NCI-H2029 treated with DMSO at 0.1 percent for 48 hours (cell line): Measurements from ENCODE around the gene GUK1.

ENCODE experiments used
- DNase-seq: peaks from one replicate; lab custom pipeline; 2025; lab: John Stamatoyannopoulos, UW

Gene GUK1

GRCh38 chr1:228139931-228140723 lies at the start of gene GUK1:
TSS of gene GUK1 (plus strand) at chr1:228140279. CDS start at chr1:228140303, 24 bp downstream.
- peak; percentile 87 for DNase-seq

- DNase-seq, result no peak
Measured at GRCh38 chr1:228090613-228091081, 49.4 kb upstream of the GUK1 start.

DNA sequence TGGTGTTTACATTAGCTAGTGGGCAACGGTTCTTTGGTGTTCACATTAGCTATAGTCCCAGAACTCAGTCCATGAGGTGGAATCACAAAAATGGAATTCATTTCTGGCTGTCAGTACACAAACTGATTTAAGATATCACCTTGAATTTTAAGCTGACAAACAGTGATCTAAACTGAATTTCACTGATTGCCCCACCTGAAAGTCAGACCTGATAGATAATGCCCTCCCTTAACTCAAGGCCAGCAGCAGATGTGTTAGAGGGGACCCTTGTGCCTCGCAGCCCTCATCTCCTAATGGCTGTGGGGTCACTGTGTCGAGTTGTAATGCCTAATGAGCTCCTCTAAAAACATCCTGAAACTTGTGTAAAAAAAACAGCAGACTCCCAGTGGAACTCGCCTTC lies 49.0 kb upstream of the GUK1 start:
- no peak for DNase-seq

GRCh38 chr1:228092342-228093049 lies 47.6 kb upstream of the GUK1 start:
- no peak for DNase-seq

DNA sequence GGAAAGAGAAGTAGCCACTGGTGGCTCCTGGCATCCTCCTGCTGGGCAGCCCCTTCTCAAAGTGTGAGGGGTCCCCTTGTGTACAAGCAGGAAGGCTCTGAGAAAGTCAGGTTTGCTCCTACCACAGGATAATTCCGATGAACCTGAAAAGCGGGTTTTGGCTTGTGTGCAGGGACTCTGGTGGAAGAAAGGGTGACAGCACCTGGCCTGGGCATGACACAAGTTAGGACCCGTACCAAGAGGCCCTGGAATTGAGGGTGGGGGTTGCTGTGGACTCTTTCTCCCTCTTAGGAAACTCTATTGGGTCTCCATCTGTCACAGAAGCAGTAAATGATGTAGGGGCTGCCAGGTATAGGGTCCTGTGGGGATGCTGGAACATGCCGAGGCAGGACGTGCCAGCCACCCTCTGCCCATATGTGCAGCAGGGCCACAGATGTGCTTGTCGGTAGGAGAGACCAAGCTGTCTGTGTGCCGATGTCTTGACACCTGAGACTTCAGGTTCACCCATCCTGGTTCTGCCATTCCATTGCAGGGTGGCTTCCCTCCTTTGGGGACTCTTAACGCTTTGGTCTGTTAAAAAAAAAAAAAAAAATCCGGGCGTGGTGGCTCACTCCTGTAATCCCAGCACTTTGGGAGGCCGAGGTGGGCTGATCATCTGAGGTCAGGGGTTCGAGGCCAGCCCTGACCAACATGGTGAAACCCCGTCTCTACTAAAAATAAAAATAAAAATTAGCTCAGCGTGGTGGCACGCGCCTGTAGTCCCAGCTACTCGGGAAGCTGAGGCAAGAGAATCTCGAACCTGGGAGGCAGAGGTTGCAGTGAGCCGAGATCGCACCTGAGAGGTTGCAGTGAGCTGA lies 46.8 kb upstream of the GUK1 start:
- no peak for DNase-seq

DNA sequence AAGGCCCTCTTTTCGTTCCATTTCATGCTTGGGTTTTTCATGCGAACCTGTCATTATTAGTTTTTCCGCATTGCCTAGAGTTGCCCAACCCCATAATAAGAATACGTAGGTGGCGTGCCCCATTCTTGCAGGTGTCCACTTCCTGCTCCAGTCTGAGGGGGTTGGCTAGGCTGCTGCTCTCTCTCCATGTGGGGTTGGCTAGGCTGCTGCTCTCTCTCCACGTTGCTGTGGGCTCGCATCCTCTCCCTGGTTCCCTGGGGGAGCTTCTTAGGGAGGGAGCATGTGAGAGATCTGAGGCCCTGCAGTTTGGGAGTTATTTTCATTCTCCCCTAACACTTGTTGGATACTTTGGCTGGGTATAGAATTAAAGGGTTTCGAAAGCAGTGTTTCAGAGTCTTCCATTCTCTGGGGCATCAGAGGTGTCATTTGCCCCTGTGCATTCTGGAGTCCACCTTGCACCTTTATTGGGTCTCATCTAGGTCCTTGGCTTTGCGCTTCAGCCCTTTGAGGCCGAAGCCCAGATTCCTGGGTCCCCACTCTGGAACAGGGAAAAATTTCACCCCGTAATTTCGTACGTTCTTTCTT lies 45.6 kb upstream of the GUK1 start:
- DNase-seq, result no peak

DNA sequence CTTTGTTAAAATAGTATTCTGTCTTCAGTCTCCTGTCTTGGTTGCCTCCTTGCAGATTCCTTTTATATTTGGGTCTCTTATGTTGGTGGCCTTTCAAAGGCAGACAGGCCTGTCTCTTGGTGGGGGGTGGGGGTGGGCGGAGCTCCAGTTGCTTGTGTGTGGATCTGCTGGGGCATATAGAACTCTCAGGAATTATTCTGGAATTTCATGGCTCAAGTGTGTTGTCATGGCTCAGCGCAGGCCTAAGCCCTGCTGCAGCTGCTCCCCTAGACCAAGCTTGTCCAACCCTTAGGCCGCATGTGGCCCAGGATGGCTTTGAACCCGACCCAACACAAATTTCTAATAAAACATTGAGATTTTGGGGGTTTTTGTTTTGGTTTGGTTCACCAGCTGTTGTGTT lies 44.9 kb upstream of the GUK1 start:
- no peak for DNase-seq

GRCh38 chr1:228095938-228096337 lies 44.1 kb upstream of the GUK1 start:
- no peak for DNase-seq

DNA sequence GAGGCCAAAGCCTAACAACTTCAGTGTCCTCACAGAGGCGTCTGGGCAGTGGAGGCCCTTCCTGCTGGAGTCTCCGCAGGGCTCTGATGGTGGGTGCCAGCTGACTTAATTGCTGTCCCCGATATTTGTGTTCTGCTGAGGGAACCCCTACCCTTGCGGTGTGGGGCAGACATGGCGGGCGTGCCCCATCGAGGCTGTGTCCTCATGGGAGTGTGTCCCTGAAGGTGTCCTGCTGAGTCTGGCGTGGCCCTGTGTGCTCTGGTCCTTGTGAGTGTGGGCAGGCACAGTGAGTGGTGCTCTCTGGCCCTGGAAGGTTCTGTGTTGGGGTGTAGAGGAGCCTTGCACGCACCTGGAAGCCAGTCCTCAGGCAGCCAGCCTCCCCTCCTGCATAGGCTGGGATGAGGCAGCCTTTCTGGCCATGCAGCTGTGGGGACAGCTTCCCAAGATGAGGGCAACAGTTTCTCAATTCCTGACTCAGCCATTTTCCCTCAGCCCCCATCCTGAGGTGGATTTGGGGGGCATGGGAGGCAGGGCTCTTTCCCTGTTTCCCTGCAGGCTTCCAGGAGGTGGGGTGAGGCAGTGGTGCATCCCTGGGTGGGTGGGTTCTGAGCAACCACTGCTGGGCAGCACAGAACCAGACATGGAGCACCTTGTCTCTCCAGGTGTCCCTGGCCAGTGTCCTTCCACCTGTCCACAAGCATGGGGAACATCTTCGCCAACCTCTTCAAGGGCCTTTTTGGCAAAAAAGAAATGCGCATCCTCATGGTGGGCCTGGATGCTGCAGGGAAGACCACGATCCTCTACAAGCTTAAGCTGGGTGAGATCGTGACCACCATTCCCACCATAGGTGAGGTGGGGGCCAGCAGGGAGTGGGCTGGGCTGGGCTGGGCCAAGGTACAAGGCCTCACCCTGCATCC lies 43.4 kb upstream of the GUK1 start:
- DNase-seq, result no peak

DNA sequence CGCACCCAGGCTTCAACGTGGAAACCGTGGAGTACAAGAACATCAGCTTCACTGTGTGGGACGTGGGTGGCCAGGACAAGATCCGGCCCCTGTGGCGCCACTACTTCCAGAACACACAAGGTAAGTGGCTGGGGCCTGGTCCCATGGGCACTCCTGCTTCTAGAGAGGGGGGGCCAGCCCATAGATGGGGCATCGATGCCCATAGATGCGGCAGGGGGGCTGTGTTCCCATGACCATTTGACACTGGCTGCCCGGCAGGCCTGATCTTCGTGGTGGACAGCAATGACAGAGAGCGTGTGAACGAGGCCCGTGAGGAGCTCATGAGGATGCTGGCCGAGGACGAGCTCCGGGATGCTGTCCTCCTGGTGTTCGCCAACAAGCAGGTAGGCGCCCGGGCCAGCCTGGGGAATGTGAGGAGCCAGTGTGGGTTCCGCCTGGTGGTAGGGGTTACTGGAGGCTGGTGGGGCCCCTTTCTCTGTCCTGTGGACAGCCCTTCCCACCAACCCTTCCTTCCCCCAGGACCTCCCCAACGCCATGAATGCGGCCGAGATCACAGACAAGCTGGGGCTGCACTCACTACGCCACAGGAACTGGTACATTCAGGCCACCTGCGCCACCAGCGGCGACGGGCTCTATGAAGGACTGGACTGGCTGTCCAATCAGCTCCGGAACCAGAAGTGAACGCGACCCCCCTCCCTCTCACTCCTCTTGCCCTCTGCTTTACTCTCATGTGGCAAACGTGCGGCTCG lies 42.6 kb upstream of the GUK1 start:
- no peak for DNase-seq

- DNase-seq, result no peak
Measured at GRCh38 chr1:228098323-228098931, 41.7 kb upstream of the GUK1 start.

DNA sequence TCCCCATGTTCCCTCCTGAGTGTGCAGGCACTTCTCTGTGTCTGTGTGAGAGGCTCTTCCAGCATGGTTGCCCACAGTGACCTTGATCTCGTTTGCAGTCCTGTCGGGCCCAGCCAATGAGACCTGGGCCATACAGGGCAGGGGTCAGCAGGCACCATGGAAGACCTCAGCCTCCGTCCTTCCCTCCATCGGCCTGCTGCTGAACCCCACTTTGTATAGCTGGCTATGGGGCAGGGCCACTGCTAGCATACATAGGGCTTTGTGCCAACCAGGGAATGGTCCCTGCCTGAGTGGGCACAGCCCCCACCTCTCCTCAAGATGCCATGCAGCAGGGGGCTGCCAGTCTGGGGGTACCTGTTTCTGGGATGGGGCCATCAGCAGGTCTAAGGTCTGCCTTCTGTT lies 40.7 kb upstream of the GUK1 start:
- DNase-seq, result no peak

DNA sequence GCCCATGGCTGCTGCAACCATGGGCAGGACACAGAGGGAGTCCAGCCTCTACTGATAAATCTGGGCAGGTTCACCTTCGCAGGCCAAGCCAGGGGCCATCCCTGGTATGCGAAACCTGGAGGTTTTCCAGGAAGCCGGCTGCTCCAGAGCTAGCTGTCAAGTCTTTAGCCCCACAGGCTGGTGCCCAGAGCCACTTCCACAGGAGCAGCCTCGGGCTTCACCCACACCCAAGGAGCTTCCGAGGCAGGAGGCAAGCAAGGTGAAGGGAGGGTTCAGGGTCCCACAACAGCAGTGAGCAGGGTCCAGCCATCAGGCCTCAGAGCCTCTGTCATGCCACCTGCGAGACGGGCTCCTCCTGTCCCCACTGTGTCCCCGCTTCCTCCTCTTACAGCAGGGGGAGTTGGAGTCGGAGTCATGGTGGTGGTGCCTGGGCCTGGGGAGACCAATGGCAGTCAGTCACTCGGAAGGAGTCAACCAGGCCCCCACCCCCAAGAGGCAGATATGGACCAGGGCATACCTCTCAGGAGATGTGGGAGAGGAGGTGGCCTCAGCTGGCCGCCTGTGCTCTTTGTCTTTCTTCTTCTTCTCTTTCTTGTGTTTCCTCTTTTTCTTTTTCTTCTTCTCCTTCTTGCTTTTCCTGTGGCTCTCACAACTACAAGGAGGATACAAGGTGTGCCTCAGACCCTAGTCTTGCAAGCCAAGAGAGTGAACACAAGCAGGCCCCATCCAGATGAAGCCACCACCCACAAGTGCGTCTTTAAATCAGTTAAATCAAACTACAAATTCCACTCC lies 39.1 kb upstream of the GUK1 start:
- no peak for DNase-seq

- DNase-seq, result no peak
Measured at GRCh38 chr1:228101614-228101993, 38.5 kb upstream of the GUK1 start.

GRCh38 chr1:228101994-228102790 lies 37.9 kb upstream of the GUK1 start:
- no peak for DNase-seq

GRCh38 chr1:228102791-228103620 lies 37.1 kb upstream of the GUK1 start, which contains the start of gene C1orf35:
TSS of gene C1orf35 (minus strand) at chr1:228103325. CDS start at chr1:228103227, 98 bp downstream.
- peak; percentile 51 for DNase-seq
